Skin of body (tissue), 2 donors: ENCODE results near the gene ITPKB. TPM values are rescaled to one million over a fixed set of nuclear protein-coding genes. Genes with fewer than 3 reads are reported as not detected.
A peak's percentile ranks its signal among the peaks of the same experiment; 100 is the strongest.

Source experiments
- DNase-seq: peaks from one replicate; lab custom pipeline; 2025; lab: John Stamatoyannopoulos, UW
- total RNA-seq: library from RNA; depleted of rRNA; stranded (reverse); fragments of >200 nt; gene quantifications from one replicate; pipeline ENCODE4 v1.2.3, GENCODE V29; 2014

Gene ITPKB
- total RNA-seq, 1 donor from 2014 or later, result 30.1 TPM

DNA sequence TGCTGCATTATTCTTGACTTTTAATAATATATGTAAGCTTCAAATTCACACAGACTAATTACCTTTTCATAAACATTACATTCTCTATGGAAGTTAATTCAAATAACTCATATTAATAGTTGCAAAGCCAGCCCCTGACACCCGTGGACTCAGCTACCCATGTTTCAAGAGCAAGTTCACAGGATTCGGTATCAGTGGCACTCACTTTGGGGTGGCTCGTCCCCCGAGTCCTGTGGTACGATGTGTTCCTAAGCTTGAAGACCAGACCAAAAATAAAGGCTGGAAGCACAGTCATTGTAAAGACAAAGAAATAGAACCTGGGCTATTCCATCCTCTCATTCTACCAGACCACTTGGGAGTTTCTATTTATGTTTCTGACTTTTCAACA lies 70.9 kb downstream of the ITPKB start:
- DNase-seq, result no peak

DNA sequence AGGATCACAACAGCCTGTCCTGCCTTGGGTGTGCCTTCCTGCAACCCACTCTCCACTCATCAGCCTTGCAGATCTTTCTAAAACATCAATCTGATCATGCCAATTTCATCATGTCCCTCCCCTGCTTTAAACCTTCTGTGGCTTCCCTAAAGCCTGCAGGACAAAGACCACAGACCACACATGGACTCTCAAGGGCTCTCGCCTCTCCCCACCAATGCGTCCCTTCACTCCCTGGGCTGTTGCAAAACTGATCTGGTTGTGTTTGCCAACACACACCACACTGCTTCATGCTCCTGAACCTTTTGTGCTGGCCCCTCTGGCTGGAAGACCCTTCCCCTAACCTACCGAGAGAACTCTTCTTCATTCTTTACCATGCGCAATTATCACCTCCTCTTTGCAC lies 72.4 kb downstream of the ITPKB start:
- DNase-seq, result no peak

DNA sequence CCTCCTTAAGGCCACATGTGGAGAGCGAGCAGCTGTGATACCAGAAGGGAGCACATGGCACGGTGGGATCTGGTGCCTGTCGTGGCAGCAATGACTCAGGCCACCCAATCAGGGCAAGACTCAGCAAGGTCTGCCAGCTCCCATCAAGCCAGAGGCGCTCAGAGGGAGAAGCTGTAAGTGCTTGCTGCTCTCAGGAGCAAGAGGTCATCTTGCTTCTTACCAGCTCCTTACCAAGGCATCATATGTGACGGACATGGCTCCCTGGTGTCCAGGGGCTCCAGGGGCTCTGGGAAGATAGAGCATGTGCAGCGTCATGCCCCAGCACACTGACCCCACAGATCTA lies 72.9 kb downstream of the ITPKB start:
- no peak for DNase-seq

DNA sequence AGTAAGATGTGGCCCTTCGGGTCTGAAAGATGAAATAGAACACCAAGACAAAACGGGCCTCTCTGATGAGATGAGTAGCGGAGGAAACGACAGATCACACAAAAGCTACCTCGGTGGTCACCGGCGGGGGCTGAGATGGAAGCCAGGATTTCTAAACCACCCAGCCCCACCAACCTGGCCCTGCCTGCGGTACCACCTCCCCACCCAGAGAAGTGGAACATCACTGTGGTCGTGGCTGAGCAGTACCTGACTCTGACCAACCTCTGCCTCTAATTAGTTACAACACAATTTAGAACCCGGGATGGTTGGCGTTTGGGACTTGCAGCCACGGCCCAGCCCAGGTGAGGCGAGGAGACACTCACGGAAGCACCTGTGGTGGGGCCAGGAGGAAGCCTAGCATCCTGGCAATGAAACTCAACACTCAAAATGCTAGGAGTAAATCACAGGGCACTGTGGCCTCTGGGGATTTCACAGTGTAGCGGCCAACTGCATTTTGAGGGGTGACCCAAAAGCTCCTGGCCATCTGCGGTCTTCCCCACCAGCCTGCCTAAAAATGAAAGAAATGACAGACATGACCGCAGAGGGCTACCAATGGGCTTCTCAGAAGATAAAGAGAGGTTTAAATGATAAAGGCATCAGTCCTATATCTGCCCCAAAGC lies 73.4 kb downstream of the ITPKB start:
- no peak for DNase-seq

DNA sequence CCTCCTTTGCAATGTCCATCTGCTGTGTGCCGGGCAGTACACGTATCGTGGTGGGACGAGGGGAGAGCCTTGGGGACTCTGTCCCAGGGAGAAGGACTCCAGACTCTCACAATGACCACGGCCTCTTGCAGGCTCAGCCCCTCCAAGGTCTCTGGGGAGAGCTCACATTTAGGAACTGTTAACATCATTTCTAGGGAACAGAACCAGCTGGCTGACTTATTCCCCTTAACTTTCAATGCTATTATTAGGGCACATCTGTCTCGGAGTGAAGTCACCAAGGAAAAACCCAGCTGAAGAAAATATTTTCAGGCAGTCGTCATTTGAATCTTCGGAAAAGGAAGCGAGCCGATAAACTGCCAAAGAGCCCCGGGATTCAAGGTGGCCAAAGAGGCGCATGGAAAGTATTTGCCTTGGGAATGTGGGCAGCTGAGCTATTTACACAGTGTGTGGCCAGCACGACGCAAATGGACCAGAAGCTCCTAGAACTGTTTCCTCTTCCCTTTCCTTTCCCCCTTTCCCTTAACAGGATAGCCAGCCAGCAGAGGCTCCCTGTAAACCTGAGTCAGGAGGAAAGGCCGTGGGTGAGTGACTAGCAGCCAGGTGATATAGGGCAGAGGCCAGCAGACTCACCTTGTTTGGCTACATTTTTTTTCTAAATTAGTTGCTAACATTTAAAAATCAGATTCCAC lies 74.5 kb downstream of the ITPKB start:
- DNase-seq, result peak; percentile 99

DNA sequence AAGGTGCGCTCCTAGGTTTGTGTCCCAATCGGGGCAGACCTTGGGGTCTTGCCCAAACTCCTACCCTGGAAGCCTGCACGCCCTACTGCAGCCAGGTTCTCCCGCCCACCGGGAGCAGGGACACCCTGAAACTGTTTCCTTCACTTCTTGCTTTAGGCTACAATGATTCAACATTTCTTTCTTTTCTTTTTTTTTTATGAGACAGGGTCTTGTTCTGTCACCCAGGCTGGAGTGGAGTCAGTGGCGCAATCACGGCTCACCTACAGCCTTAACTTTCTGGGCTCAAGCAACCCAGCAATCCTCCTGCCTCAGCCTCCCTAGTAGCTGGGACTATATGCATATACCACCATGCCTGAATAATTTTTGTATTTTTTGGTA lies 75.8 kb downstream of the ITPKB start:
- no peak for DNase-seq

DNA sequence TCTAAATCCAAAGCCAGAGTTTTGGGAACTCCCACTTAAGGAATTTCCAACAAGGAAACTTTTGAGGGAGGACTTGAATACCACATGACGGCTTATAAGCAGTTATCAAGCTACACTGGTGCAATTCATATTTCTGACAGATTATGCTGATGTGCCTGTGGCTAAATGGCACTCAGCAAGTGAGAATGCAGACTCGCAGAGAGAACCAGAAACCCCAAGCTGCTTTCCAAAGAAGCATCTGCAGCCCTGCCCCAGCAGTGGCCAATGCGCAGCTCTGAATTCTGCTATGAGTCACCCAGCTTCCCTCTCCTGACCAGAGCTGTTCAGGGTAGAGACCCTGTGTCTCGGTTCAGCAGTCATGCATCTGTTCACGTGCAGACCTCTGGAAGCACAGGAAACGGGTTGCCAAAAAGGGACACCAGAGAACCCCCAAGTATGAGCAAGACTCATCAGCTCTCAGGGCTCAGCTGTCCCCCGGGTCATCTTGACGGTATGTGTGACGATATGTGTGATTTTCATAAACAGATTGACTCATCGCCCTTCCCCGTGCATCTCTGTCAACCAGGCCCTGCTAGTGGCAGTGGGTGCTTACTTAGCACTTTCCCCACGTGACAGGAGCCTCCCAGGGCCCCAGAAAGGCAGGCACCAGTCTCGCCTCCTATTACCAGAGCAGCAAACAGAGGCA lies 76.3 kb downstream of the ITPKB start:
- peak; percentile 91 for DNase-seq

DNA sequence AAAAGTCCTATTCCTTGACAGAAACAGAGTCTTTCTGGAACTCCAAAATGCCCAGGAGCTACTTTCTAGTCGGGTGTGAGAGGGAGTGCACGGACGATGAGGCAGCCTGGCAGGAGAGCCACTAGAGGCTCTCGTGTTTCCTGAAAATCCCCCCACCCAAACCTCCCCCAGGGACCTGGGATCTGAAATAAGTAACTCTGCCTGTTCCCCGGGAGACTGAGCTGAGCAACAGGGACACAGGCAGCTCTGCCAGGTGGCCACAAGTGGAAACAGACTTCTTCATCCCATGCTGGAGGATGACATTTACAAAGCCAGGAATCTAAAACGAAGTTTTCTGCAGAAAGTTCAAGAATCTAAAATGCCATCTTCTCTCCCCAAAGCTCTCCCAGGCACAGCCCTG lies 77.1 kb downstream of the ITPKB start:
- DNase-seq, result peak; percentile 60

DNA sequence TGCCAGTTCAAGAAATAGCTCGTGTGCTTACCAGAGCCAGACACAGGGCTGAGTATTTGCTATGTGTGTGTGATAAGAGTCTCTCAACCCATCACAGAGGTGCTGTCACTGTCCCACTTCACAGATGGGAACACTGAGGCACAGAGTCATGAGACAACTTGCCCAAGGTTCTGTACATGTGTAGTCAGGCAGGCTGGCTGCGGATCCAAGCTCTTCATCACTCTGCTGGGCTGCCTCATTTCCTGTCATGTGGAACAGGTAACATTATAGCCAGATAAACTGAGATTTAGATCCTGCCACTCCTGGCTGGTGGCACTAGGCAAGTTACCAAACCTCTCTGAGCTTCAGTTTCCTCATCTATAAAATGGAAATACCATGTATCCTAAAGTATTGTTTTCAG lies 77.8 kb downstream of the ITPKB start:
- DNase-seq, result no peak

DNA sequence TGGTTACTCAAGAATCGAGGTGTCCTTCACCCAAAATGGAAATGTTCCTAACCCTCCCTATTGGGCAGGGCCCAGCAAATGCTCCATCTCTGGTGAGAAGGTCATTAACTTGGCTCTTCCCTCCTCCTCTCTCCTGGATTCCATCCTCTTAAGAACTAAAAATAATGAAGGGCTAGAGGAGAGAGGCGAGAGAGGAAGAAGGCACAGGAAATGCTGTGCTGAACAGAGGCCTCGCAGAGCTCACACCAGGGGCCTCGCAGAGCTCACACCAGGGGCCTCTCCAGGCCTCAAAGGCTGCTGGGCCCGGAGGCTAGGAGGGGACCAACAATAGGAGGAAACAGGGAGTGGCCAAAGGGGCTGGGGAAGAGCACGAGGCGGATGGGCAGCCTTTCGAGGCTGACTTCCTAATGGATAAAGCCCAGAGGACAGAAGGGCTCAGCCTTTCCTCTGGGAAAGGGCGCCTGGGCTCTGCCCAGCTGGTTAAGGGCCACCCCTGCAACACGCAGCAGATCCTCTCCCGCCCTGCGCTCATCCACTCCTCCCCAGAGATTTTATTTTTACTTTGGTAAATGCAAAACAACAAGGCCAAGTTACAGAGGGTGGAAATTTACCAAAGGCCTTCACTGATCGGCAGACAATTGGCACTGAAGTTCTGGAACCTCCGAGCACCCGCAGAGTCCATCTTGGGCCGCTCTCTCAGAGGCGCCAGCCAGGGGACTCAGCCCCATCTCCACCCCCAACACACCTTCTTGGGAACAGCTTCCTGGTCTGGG lies 78.5 kb downstream of the ITPKB start:
- no peak for DNase-seq

DNA sequence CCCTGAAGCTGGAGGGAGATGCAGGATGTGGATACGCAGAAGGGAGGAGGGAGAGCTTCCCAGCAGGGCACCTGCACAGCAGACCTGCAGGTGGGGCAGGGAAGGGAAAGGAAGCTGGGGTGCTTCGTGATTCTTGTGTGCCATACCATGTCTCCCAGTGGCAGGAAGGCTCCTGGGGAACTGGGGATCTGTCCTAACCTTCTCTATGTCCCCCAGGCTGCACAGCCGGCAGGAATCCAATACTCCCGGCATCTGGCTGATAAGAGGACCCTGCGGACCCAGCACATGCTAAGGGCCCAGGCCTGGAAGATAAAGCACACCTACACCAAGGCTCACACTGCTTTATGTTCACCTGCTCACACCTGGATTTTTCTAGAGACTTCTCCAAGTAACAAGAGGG lies 79.4 kb downstream of the ITPKB start:
- no peak for DNase-seq

DNA sequence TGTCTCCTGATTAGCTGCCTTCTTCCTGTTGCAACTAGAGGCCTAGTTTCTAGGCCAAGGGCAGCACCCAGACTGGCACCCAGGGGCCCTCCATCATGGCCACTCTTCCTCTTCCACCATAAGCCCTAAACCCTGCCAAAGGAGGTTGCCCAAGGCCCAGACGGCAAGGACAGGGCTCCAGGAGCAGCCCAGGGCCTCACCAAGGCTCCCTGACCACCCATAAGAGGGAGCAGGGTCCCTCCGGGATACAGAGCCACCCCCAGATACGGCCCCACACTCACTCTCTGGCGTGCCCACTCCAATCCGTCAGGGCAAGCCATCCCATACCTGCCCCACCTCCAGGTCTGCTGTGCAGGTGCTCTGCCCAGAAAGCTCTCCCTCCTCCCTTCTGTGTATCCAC lies 79.9 kb downstream of the ITPKB start:
- no peak for DNase-seq

DNA sequence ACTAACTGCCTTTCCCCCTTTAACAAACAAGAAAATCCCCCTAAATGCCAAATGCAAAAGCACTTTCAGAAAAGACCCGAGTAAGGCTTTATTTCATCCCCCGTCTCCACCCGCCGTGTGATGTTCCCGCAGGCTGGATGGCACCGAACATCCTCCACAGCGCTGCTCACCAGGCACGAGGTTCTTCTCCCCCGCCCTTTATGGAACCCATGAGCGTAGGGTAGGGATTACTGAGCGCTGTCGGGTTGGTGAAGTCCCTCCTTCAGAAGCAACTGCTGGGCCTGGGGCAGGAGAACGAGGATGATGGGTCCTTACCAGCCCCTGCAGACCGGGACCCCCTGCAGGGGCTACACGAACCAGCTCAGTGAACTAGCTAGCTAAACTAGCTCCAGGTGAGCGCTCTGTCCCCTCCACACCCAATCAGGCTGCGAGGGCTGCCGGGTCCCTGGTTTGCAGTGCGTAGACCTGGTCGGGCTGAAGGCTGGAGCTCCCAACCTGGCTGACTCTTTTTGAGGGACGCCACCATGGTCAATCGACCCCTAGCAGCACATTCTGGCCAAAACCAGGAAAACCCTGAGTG lies 80.4 kb downstream of the ITPKB start:
- no peak for DNase-seq

DNA sequence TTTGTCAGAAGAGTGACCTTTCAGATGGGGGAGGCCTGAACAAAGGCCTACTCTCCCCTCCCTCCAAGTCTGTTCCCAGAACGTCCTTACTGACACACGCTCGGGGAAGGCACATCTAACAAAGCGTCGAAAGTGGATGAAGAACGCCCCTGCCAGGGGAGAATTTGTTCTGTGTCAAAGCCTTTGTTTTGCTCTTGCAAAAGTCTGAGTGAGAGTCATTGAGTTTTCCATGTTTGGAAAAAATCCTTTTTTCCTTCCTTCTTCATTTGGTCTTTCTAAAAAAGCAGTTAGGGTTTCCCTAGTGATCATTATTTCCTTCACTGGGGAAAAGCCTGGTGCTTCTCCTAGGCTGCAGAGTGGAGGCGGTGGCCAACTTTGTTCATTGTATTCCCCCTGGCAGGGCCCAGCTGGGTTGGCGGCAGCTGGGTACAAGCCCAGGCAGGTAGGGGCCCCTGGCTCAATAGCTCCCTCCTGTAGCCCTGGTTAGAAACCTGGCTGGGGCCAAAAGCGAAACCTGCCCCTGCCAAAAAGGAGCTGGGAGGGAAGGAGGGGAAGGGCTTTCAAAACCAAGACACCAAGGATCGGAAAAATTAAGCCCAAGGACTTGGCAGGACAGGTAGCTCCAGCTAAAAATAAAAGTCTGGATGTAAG lies 81.1 kb downstream of the ITPKB start:
- peak; percentile 15 for DNase-seq

DNA sequence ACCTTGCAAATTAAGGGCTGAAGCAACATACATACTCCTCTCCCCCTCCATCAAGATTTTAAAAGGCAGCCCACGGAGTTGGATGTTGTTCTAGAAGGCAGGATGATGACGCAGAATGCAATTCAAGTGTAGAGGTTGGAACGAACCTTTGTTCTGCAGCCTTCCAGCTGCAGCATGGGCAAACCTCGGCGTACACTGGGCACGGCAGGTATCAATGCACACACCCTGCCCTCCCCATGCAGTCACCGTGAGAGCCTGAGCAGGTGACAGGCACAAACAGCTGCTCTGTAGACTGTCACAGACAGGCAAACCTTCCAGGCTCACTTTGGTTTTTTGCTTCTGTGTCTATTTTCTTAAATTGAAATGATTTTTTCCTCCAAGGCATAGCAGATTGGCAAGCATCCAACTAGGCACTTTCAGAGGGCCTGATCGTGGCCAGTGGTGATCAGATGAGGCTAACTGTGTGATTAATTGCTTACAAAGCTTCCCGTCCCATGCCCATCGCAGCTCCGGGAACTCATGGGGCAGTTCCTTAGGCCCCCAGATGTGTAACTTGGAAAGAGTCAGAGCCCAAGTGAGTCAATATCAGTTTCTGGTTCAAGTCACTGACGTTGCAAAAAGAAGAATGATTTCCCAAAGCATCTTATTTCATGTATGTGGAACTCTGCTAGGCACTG lies 82.3 kb downstream of the ITPKB start:
- peak; percentile 59 for DNase-seq

DNA sequence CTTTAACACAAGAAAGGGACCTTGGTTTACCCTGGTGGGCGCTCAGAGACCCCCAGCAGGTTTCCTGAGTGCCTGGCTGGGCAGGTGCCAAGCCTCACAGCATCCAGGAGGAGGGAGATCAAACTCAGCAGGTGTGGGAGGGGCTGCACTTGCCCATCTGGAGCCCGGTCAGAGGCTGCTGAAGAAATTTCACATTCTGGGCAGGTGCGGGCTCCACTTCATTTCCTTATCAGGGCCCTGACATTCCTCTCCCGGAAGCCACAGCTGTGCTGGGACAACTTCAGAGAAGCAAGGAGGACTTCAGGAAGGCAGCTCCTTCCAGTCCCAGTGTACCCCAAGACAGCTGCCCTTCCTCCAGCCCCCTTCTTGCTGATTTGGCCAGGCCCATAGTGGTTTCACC lies 82.9 kb downstream of the ITPKB start:
- no peak for DNase-seq

DNA sequence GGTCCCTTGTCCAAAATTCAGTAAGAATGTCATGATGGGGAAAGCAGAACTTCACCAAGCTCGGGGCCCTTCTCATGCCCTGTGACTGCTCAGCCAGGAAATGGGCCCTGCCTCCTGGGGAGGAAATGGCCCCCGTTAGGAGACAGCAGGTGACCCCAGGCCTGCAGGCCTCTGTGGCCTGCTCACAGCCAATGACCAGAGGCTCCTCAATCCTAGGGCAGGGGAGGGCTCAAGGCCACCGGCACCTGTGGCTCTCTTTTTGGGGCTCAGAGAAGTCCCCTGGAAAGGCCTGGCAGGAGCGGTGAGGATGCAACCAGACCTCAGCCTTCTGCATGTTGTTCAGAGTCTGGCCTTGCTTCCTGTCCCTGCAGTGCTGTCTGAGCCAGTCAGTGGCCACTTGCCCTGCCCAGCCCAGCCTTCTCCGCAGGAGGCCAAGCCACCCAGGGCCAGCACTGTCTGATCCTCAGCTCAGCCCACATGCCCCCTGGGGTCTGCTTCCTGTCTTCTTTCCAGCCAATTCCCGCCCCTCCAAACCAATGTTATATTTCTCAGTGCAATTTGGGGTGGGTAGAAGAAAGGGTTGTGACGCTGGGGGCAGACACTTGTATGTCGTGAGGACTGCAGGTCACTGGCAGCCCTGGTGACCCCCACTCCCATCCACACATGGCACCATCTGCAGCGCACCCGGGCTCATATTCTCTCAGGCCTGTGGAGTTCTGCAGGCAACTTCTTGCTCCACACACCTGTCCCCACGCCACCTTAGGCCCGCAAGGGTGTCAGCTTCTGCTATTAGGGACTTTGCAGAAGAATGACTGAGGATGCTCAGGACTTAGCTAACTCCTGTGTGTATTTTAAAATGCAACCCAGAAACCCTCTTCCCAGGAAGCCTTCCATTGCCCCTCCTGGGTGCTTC lies 83.6 kb downstream of the ITPKB start:
- no peak for DNase-seq

DNA sequence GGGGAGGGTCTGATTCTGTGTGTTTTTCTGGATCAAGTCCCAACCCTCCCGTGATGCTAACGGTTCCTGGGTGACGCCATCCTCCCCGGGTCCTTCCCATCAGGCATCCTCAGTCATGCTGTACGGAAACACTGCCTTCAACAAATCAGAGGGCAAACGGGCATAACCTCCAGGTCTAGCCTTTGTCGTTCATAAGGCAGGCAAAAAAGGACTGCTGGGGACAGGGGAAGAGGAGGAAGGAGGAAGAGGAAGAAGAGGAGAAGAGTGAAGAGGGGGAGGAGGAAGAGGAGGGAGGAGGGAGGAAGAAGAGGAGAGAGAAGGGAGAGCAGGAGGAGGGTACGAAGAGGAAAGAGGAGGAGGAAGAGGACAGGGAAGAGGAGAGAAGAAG lies 84.4 kb downstream of the ITPKB start:
- no peak for DNase-seq

DNA sequence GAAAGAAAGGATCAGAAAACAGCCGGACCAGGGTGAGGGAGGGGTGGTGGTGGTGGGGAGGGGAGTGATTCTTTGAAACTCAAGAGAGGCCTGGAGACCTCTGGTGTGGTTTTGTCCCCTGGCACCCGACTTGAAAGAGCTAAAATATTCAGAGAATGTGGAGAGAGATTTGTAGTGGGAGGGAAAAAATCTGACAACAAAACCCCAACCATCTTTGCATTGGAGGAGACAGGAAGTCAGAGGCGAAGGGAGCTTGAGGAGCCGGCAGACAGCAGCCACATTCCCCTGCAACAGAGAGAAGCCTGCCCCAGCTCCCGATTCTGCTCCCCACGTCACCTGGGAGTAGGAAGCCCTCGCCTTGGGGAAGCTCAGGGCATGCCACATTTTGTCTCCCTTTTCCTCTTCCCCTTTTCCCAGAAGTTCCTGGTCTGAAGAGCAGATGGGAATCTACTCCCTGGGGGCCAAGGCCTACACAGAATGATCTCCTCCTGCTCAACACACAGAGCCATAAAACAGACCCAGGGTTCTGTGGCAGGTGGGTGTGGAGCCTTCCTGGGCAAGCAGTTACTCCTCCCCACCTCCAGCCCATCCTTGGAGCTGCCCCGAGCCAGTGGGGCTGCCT lies 84.9 kb downstream of the ITPKB start:
- peak; percentile 65 for DNase-seq
